ENCODE data around the gene ZNF24.

Gene ZNF24

DNA sequence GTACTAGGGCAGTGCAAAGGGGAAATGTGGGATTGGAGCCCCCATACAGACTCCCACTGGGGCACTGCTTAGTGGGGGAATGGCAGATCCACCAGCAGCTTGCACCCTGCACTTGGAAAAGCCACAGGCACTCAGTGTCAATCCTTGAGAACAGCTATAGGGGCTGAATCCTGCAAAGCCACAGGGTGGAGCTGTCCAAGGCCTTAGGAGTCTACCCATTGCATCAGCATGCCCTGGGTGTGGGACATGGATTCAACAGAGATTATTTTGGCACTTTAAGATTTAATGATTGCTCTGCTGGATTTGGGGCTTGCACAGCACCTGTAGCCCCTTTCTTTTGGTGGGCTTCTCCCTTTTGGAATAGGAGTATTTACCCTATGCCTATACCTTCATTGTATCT, 8.6 kb upstream of the ZNF24 start:
- DNase-seq, result no peak

GRCh38 chr18:35352283-35352682, 8.1 kb upstream of the ZNF24 start:
- no peak for DNase-seq

- DNase-seq, result no peak
Measured at GRCh38 chr18:35348001-35348400, 3.8 kb upstream of the ZNF24 start.

DNA sequence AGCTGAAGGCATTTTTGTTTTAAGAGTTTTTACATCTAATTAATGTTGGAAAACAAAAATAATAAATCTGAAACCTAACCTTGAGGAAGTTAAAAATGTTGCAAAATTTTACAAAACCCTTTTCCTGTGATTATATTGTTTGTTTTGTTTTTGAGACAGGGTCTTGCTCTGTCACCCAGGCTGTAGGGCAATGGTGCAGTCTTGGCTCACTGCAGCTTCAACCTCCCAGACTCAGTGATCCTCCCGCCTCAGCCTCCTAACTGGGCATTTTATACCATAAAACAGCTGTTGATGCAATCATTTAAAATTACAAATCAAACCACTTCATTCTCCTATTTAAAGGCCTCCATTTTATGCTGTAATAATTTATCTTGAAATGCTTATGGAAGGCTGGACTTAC, 1.7 kb upstream of the ZNF24 start:
- no peak for DNase-seq

GRCh38 chr18:35345460-35345921, 1.3 kb upstream of the ZNF24 start:
- DNase-seq, result no peak

GRCh38 chr18:35344736-35345459, 678 bp upstream of the ZNF24 start:
- DNase-seq, result no peak

DNA sequence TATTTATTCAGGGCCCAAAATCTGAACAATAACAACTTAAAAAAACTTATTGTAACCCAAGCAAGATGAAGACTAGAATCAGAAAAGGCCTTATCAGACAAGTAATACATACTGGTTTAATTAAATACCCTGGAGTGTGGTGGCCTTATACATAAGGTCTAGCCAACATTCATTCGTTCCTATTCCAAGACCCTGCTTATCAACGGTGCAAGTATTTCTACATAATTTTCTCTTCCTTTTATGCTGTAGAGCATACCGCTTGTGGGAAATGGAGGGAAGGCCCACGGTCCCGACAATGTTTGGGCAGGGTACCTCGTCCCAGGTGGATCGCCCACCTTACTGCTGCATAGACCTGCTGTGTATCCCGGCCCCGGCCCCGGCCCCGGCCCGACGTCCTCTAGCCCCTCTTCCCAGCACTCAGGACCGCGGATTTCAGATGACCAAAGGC, 708 bp downstream of the ZNF24 start:
- DNase-seq, result no peak

DNA sequence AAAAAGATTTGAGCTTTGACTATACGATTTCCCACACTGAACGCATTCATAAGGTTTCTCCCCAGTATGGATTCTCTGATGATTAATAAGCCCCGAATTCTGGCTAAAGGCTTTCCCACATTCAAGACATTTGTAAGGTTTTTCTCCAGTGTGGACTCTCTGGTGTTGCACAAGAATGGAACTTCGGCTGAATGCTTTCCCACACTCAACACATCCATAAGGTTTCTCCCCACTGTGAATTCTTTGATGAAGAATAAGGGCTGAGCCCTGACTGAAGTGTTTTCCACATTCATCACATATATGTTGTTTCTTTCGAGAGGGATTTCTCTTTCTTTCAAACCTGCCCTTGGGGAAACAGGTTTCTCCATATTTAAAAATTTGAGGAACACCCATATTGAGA, 6.9 kb downstream of the ZNF24 start:
- DNase-seq, result no peak

DNA sequence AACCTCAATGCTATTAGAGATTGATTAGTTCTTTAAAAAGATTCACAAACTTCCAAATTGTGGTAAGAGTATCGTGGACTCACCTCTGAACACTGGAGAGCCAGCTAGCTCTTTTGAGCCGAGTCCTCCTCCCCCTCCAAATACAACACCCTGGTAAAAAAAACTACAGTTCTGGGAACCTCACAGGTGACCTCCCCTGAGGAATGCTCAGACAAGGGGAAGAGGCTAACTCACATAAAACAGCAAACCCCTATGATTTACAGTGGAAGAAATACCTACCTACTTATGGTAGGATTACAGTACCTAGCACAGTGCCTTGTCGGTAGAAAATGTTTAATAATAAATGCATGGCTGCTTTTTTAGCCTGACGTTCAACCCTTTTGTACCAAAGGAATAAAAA, 8.4 kb downstream of the ZNF24 start:
- DNase-seq, result no peak

GRCh38 chr18:35334821-35335220, 9.4 kb downstream of the ZNF24 start:
- no peak for DNase-seq

DNA sequence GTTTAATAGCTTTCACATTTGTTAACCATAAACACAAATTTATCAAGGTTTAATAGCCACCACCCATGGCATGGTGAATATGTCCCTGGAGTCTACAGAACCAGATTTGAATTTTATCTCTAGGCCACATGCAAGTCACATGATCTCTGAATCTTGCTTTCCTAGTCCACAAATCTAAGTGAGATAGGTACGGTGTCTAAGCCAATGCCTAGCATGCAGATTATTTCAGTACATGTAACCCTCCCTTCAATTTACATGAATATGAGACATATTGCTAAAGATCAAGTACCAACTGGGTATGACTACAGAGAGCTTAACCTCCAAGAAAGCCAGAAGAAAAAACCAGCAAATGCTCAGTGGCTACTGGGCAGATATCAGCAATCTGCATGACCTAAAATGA, 10.0 kb downstream of the ZNF24 start:
- DNase-seq, result no peak

DNA sequence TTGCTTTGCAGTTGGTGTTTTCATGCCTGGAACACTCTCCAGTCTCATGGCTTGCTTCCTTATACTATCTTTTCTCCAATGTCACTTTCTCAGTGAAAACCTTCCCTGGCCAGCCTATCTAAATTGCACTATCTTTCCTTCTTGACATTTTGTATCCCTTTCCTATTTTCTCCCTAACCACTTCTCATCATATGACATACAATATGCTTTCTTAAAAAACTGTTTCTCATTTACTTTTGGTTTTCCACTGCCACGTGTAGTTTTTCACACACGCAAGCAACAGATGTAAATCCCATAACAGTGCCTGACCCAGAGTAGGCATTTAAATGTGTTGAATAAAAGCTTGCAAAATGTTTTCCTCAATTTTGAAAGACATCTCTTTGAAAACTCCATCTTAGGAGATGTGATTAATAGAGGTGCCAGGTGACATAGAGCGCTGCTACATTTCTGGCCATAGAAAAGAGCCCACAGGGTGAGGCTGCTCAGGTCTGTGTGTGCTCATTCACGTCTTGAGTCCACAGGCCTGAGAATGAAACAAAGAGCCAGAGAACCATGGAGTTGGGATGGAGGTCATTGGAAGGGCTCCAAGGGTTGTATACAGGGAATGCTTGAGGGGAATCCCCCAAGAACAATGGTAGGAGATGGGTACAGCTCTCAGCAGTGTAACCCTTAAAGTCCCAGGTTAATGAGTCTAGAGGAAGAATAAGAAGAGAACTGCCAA, 12.7 kb downstream of the ZNF24 start:
- no peak for DNase-seq

DNA sequence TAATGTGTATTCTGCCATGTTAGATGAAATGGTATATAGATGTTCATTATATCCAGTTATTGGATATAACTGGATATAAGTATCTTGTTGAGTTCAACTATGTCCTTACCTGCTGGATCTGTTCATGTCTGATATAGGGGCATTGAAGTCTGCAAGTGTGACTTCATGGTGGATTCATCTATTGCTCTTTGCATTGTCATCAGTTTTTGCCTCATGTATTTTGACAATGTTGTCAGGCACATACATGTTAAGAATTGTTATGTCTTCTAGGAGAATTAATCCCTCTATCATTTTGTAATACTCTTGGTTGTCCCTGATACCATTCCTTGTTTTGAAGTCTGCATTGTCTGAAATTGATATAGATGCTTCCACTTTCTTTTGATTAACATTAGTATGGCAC, 15.4 kb downstream of the ZNF24 start:
- no peak for DNase-seq

GRCh38 chr18:35326695-35327387, 17.4 kb downstream of the ZNF24 start:
- no peak for DNase-seq

DNA sequence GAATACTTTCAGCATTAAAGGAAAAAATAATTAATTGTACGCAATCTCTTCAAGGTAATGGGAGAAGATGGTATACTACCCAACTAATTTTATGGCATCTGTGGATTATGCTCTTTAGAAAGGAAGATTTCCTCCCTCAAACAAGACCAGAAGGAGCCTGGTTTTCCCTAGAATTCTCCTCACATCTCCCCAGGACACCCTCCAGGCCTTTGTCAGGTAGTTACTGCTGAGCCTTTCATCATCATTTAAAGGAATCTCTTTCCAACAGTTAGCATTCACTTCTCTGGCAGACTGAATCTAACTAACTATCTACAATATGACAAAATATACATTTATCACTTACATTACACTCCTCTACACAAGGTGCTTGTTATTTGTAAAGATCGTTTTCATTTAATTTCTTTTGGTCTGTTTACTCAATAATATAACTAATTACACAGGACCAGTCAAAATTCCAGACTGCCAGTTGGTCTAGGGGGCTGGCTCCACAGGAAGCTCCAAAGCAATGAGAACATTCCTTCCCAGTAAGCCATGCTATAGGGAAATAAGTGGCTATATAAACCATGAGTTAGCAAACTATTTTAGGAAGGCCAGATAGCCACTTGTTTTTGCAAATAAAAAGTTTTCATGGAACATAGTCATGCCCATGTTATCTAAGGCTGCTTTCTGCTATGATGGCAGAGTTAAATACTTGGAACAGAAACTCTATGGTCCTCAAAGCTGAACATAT, 19.1 kb downstream of the ZNF24 start:
- DNase-seq, result no peak

- DNase-seq, result no peak
Measured at GRCh38 chr18:35322486-35323458, 21.4 kb downstream of the ZNF24 start.

- no peak for DNase-seq
Measured at GRCh38 chr18:35311496-35311895, 32.7 kb downstream of the ZNF24 start.

DNA sequence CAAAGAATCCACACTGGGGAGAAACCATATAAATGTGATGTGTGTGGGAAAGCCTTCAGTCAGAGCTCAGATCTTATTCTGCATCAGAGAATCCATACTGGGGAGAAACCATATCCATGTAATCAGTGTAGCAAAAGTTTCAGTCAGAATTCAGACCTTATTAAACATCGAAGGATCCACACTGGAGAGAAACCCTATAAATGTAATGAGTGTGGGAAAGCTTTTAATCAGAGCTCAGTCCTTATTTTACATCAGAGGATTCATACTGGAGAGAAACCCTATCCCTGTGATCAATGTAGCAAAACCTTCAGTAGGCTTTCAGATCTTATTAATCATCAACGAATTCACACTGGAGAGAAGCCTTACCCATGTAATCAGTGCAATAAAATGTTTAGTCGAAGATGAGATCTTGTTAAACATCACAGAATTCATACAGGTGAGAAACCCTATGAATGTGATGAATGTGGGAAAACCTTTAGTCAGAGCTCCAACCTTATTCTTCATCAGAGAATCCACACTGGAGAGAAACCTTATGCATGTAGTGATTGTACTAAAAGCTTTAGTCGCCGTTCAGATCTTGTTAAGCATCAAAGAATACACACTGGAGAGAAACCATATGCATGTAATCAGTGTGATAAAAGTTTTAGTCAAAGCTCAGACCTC, 37.5 kb downstream of the ZNF24 start:
- DNase-seq, result no peak

DNA sequence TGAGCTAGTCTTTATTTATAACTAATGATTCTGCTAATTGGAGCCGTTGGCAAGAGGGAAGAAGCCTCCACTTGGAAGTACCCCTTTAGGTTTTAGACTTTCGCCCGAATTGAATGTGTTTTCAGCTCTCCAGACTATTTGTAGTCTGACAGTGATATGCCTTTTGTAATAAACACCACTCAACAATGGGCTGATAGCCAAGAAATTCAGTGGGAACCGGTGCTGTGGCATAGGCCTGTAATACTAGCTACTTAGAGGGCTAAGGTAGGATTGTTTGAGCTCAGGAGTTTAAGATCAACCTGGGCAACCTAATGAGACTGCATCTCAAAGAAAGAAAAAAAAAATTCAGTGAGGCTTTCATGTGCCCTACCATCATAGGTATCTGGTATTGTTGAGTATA, 40.6 kb downstream of the ZNF24 start:
- DNase-seq, result no peak

GRCh38 chr18:35296060-35296459, 48.2 kb downstream of the ZNF24 start:
- no peak for DNase-seq

DNA sequence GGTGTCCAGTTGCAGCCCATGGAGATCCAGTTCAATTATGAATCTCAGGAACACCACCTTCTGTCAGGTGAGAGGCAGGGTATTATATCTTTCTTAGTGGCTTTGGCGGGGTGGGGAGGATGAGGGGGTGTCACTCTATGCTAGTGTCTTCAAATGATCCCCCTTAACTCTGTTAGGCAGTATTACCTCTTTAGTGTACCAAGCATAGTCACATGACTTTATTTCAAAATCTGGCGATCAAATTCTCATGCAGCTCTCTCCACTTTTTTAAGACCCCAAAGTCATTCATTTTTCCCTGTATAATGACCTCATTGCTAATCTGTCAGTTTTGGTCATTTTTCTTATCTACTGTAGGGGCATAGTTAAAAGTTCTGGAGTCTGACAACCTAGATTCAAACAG, 53.1 kb downstream of the ZNF24 start:
- DNase-seq, result no peak
